HG03378 (cell line): ENCODE results near the gene SNX27.

ENCODE experiments used
- ATAC-seq: cut with Tn5 transposase; IDR thresholded peaks from one replicate; pipeline ENCODE4 v1.9.1; 2021; ENCODE audit warnings: mild to moderate bottlenecking, moderate library complexity; ENCODE audit not compliant: unreplicated experiment

The SNX27 gene

DNA sequence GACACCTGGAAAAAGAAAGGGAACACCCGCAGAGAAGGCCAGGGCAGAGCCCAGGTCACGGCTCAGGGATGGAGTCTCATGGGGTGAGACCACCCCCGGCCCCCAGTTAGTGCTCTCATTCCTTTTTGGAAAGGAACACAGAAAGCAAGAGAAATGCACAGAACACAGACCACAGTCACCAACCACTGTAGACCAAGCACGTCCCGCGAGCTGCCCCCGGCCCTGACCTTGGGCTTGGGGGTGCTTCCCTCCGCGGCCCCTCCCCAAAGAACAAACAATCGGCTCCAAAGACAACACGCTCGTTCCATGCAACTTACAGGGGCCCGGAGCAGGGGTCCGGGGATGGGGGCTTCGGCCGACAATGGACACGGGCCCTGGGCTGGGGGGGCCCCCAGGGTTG lies 92.0 kb downstream of the SNX27 start:
- no peak for ATAC-seq

GRCh38 chr1:151704246-151704645 lies 92.4 kb downstream of the SNX27 start:
- ATAC-seq = no peak

DNA sequence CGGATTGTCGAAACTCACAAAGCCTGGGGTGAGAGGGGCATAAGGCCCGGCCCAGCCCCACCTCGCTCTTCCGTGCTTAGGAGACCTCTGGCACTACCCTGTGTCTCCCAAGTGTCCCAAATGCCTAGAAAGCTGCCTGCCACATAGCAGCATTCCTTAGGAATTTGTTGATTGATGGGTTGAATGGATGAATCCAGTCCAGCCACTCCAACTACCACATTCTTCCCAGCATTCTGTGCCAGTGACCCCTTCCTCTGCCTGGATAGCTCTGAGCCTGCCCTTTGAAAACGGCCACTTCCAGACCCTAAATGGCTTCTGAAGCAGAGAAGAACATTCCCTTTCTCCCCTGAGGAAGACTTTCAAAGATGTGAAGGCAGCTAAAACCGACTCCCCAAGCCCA lies 93.3 kb downstream of the SNX27 start:
- ATAC-seq = no peak

DNA sequence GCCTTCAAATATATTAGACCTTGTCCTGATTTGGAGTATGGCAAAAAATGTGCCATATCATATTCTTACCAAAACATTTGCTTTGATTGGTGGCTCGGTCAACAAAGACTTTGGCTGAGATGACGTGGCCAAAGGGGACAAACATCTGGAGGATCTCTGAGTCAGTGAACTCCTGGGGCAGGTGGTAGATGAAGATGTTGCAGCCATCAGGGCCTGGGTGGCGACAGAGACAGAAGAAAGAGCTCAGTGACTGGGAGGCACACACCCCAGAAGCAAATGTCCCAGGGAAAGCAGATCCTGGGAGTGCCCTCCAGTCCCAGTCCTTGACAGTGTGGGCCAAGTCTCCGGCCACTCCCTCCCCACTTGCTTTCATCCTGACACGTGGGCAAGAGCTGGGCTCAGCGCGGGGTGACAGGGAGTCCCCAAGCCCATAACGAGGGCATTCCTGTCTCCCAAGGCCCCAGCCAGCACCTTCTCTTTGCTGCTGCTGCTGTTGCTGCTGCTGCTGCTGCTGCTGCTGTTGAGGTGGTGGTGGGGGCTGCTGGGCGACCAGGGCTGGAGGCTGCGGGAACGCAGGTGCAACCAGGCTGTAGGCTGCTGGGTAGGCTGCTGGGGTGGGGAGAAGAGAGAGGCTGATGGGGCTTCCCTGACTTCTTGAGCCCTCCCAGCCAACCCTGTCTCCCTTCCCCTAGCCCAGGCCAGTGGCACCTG lies 94.1 kb downstream of the SNX27 start:
- no peak for ATAC-seq

- ATAC-seq = no peak
These were observed 94.9 kb downstream of the SNX27 start for GRCh38 chr1:151706464-151707415.

- ATAC-seq = no peak
These were observed 95.8 kb downstream of the SNX27 start for GRCh38 chr1:151707541-151708065.

GRCh38 chr1:151708891-151709290 lies 97.0 kb downstream of the SNX27 start:
- ATAC-seq = no peak

DNA sequence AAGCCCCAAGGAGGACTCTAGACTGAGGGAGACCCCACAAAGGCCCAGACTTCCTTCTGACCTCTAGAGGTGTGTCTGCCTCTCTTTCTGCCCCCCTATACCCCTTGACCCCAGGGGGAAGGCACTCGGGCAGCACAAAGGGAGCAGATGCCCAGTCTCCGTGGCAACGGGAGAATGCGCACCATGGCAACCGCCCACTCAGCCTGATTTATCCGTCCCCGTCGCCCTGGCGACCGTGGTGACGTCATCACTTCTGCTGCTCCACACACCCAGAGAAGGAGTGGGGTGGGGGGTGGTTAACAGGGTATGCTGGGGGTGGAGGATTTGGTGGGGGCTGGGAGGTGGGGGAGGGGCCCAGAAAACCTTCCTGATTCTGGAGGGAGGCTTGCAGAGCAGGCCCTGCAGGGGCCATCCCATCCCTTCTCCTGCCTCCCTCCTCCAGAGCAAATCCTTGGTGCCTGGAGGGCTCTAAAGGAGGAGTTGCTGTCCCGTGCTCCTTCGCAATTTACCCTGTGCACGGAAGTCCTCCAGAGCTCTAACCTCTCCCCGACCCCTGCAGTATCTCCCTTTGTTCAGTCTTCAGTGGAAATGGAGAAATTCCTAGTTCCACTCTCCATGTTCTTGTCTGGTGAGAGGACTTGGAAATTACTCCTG lies 98.5 kb downstream of the SNX27 start:
- no peak for ATAC-seq

GRCh38 chr1:151711044-151711800 lies 99.4 kb downstream of the SNX27 start:
- no peak for ATAC-seq

- no peak for ATAC-seq
These were observed 100.1 kb downstream of the SNX27 start for GRCh38 chr1:151711951-151712350.

DNA sequence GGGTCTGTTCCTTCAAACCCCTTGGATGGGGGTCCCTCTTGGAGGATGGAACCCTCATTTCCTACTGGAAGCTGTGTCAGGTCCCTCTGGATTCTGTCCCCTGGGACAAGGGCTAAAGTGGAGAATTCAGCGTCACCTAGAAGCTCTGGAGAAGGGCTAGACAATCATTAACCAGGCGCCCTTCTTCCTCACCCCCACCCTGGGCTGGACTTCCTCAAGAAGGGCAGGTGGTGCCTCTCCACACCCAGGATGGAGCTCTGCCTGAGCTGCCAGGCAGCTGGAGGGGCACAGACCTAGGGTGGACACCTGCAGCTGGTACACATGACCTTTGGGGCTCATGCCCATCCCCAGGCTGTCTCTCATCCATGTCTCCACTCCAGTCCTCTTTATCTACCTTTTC lies 101.2 kb downstream of the SNX27 start:
- ATAC-seq = no peak

- ATAC-seq = no peak
These were observed 102.0 kb downstream of the SNX27 start for GRCh38 chr1:151713874-151714273.

DNA sequence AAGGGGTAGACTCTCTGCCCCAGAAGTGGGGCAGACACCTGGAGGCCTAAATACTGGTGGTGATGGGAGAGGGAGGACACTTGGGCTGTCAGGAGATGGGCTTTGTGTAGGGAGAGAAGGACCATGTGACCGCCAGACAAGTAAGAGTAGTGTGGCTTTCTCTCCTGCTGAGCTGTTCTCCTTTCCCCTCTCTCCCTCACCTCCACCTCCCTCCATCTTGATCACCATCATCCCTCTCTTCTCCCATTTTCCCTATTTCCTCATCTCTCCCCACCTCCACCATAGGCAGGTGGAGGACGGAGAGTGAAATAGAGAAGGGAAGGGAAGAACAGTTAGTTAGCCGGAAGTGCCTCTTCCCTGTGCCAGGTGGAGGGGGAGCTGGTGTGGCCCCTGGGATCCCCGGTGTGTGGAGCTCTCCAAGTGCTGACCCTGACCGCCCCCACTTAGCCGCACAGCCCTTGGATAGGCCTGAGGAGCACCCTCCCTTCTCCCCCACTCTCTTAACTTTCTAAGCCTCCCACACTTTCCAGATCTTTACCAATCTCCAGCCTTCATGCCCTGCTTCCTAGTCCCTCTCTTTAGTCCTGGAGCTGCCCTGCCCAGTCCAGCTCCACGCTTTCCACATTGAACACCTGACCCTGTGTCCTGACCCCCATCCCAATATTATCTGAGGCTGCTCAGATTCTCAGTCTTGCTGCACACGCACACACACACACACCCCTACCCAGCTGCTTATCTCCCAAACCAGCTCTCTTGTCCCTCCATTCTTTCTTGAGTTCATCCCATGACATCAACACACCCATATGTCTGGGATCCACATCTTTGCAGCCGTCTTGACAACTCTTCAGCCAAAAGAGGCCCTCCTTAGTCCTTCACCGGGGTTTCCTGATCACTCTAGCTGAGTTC lies 103.2 kb downstream of the SNX27 start:
- ATAC-seq = no peak

- no peak for ATAC-seq
These were observed 104.0 kb downstream of the SNX27 start for GRCh38 chr1:151715726-151716404.

DNA sequence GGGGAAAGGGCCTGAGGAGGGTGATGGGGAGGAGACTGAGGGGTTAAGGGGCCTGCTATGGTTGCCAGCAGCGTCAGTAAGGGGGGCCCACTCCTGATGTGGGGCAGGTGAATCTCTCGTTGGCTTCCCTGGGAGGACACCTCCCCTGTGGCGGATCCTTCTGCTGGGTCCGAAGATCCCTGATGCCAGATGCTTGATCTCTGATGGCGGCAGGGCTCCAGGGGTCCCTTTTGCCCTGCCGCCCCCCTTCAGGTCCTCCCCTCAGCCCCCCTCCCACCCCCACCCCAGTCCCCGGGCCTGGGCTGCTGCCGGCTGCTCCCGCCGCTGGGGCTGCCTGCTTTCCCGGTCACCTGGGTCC lies 104.5 kb downstream of the SNX27 start:
- no peak for ATAC-seq

- ATAC-seq = no peak
These were observed 105.2 kb downstream of the SNX27 start, which contains the start of gene CELF3 for GRCh38 chr1:151716771-151717631. Gene CELF3, minus strand, starts transcription at chr1:151716803. Its CDS starts 783 bp downstream, at chr1:151716020.

DNA sequence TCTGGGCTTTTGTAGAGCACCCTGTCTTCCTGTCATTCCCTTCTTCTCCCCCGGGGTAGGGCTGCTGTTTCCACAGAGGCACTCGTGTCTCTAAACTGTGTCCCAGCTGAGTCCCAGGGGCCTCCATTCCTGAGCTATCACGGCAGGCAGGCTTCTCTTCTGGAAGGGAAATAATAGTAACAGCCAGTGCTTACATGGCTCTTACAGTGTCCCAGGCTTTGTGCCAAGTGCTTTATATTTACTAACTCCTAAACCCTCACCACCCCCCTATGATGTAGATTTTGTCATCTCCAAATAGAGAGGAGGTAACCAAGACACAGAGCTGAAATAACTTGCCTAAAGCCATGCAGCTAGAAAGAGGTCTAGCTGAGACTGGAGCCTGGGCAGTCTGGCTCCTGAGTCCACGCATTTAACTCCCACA lies 106.2 kb downstream of the SNX27 start:
- ATAC-seq = no peak

DNA sequence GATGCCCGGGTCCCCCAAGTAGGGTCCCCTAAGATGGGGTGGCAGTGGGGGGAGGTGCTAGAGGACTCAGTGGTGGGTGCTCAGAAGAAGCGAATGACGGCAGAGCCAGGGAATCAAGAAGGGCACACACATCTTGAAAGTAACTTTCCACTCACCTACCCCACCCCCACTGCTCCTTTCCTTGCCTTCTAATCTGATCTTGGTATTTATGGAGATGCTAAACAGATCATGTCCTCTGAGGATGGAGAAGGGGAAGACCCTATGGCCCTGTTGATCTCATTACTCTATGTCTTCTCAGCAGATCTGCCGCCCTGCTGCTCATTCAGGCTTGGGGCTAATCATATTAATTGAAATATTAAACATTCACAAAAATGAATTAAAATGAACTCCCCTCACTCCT lies 106.8 kb downstream of the SNX27 start:
- ATAC-seq = no peak
